Measurements from ENCODE around the gene CCNY. TPM values are rescaled to one million over a fixed set of nuclear protein-coding genes. Genes with fewer than 3 reads are reported as not detected.

CCNY gene
- total and polyA plus RNA-seq, 2 of the 13 experiments (the other 11 are each of a cell fraction or from before 2014, with no cell fraction given), result 48.2 to 54.7 TPM

GRCh38 chr10:35377050-35377728, 40.9 kb downstream of the CCNY start:
- no peaks in the 10 kb centered on the region for H3K36me3 ChIP-seq (replicated peaks in 1 of 2; ENCODE audit: control insufficient read depth in 1 of 2, insufficient read depth in 2 of 2, low read length in 2 of 2)
- no peaks in the 10 kb centered on the region for H3K27me3 ChIP-seq (ENCODE audit: control insufficient read depth in 1 of 2, insufficient read depth in 2 of 2, low read length in 2 of 2)
- intact Hi-C loops (cut with micrococcal nuclease; ENCODE audit: unreplicated experiment) (no loop called here), in situ Hi-C loops (cut with HindIII; ENCODE audit: extremely low pct_ligation_motif_present, low pct_unique_long_range_greater_than_20kb) (no loop called here)
- H3K9me3 ChIP-seq (ENCODE audit: low read length), result no peaks in the 10 kb centered on the region
- H2AFZ ChIP-seq (ENCODE audit: low read length), result no peak overlapping the region
- peaks cover 16% of the 10 kb centered on the region for H4K20me1 ChIP-seq (ENCODE audit: insufficient read depth, low read length)
- ChIA-PET POLR2A (no interaction called here), CTCF (ENCODE audit: low intra/inter-chr PET ratio, low total read pairs) (no interaction called here)
- no peak overlapping the region for H3K9ac ChIP-seq (ENCODE audit: insufficient read depth, low read depth, low read length)
- H3K27ac ChIP-seq (ENCODE audit: extremely low read length, insufficient read depth, low read length), result no peak overlapping the region
- no peak overlapping the region for H3K4me3 ChIP-seq (replicated peaks in 1 of 3; ENCODE audit: insufficient read depth in 1 of 3, low read depth in 2 of 3, low read length in 3 of 3)
- TF ChIP-seq SUZ12 (IDR thresholded peaks at IDR 0.05; ENCODE audit: low read depth, low read length), result no peak
- TF ChIP-seq ZNF704 (CRISPR knock-in tag; IDR thresholded peaks at IDR 0.05; ENCODE audit: borderline replicate concordance), result no peak
- ATAC-seq, result no peak
- peak; percentile 12 for FAIRE-seq
- DNase-seq (ENCODE audit: low spot score), result no peak
- peaks cover 26% of the 10 kb centered on the region for H3K4me1 ChIP-seq (ENCODE audit: insufficient read depth, low read length)
- peaks cover 98% of the 10 kb centered on the region for H3K79me2 ChIP-seq (ENCODE audit: insufficient read depth, low read length)
- BruUV-seq (replicated peaks), result no TSS peak
- H3K4me2 ChIP-seq (ENCODE audit: low read depth, low read length), result no peak overlapping the region
- 96% methylated on average over 5 of the region's 5 CpGs for WGBS (ENCODE audit: low lambda C conversion rate)

- whole genome bisulfite sequencing (ENCODE audit: low lambda C conversion rate), result 96% methylated on average over 9 of the region's 9 CpGs
- Histone ChIP-seq H3K4me3 (replicated peaks in 1 of 3; ENCODE audit: insufficient read depth in 1 of 3, low read depth in 2 of 3, low read length in 3 of 3) (no peak overlapping the region), H3K27me3 (ENCODE audit: control insufficient read depth in 1 of 2, insufficient read depth in 2 of 2, low read length in 2 of 2) (no peaks in the 10 kb centered on the region), H3K79me2 (ENCODE audit: insufficient read depth, low read length) (peaks cover 94% of the 10 kb centered on the region), H3K9ac (ENCODE audit: insufficient read depth, low read depth, low read length) (no peak overlapping the region), H2AFZ (ENCODE audit: low read length) (no peak overlapping the region), H3K4me1 (ENCODE audit: insufficient read depth, low read length) (peaks cover 20% of the 10 kb centered on the region), H3K27ac (ENCODE audit: extremely low read length, insufficient read depth, low read length) (no peak overlapping the region), H4K20me1 (ENCODE audit: insufficient read depth, low read length) (peaks cover 16% of the 10 kb centered on the region), H3K9me3 (ENCODE audit: low read length) (no peaks in the 10 kb centered on the region), H3K36me3 (replicated peaks in 1 of 2; ENCODE audit: control insufficient read depth in 1 of 2, insufficient read depth in 2 of 2, low read length in 2 of 2) (no peaks in the 10 kb centered on the region), H3K4me2 (ENCODE audit: low read depth, low read length) (no peak overlapping the region)
- no peak for FAIRE-seq
- intact Hi-C loops (cut with micrococcal nuclease; ENCODE audit: unreplicated experiment), result no loop called here
- no peak for DNase-seq (ENCODE audit: low spot score)
- no peak; the same call in 2 of the 3 replicates for ATAC-seq
- ChIA-PET POLR2A (no interaction called here), CTCF (ENCODE audit: low intra/inter-chr PET ratio, low total read pairs) (no interaction called here)
- BruUV-seq (replicated peaks), result no TSS peak
- in situ Hi-C loops (cut with HindIII; ENCODE audit: extremely low pct_ligation_motif_present, low pct_unique_long_range_greater_than_20kb), result no loop called here
- TF ChIP-seq ELF1 (CRISPR knock-in tag; IDR thresholded peaks at IDR 0.05) (no peak), PRDM4 (CRISPR knock-in tag; IDR thresholded peaks at IDR 0.05; ENCODE audit: borderline replicate concordance) (no peak), ZNF687 (CRISPR knock-in tag; IDR thresholded peaks at IDR 0.05) (no peak), ZNF513 (CRISPR knock-in tag; conservative IDR thresholded peaks at IDR 0.05) (no peak)
Measured at GRCh38 chr10:35378541-35379210, 42.4 kb downstream of the CCNY start.

Measured in HepG2 (cell line).